ENCODE data around the gene ST3GAL2.

Gene ST3GAL2

GRCh38 chr16:70438969-70439862 is at the start of gene ST3GAL2:
Gene ST3GAL2, minus strand, starts transcription at chr16:70439100. Its CDS starts 40,570 bp downstream, at chr16:70398530.
- Histone ChIP-seq H3K4me1 (ENCODE audit: control insufficient read depth in 1 of 2, insufficient read depth in 2 of 2, low read length in 2 of 2) (peaks cover 27 to 43% of the 10 kb centered on the region in 2 donors), H3K9ac (ENCODE audit: low read depth in 1 of 2, low read length in 2 of 2) (peak within 1 kb of the TSS; percentile 64 to 65), H3K36me3 (ENCODE audit: control insufficient read depth in 1 of 2, insufficient read depth in 2 of 2, low read length in 2 of 2) (no peaks in the 10 kb centered on the region), H3K27ac (ENCODE audit: low read depth, low read length) (peak within 1 kb of the TSS; percentile 25), H3K4me3 (ENCODE audit: low read depth in 1 of 2, low read length in 2 of 2) (peak within 1 kb of the TSS; percentile 70 to 82), H3K27me3 (ENCODE audit: control insufficient read depth in 1 of 2, insufficient read depth in 2 of 2, low read length in 2 of 2) (no peaks in the 10 kb centered on the region), H3K9me3 (ENCODE audit: control insufficient read depth in 1 of 2, low read length in 2 of 2) (no peaks in the 10 kb centered on the region)

- no peaks in the 10 kb centered on the region for H3K9me3 ChIP-seq (ENCODE audit: control insufficient read depth in 1 of 2, low read length in 2 of 2)
- H3K27ac ChIP-seq (ENCODE audit: low read depth, low read length) = no peak overlapping the region
- no peak overlapping the region for H3K9ac ChIP-seq (ENCODE audit: low read depth in 1 of 2, low read length in 2 of 2)
- no peaks in the 10 kb centered on the region for H3K27me3 ChIP-seq (ENCODE audit: control insufficient read depth in 1 of 2, insufficient read depth in 2 of 2, low read length in 2 of 2)
- H3K4me1 ChIP-seq (ENCODE audit: control insufficient read depth in 1 of 2, insufficient read depth in 2 of 2, low read length in 2 of 2) = peaks cover 0 to 4% of the 10 kb centered on the region in 2 donors
- H3K4me3 ChIP-seq (ENCODE audit: low read depth in 1 of 2, low read length in 2 of 2) = no peak overlapping the region
- peaks cover 31 to 55% of the 10 kb centered on the region in 2 donors for H3K36me3 ChIP-seq (ENCODE audit: control insufficient read depth in 1 of 2, insufficient read depth in 2 of 2, low read length in 2 of 2)
Observed at GRCh38 chr16:70484867-70485266, 46.0 kb upstream of the ST3GAL2 start.

- Histone ChIP-seq H3K9ac (ENCODE audit: low read depth in 1 of 2, low read length in 2 of 2) (no peak overlapping the region), H3K27me3 (ENCODE audit: control insufficient read depth in 1 of 2, insufficient read depth in 2 of 2, low read length in 2 of 2) (no peaks in the 10 kb centered on the region), H3K27ac (ENCODE audit: low read depth, low read length) (no peak overlapping the region), H3K36me3 (ENCODE audit: control insufficient read depth in 1 of 2, insufficient read depth in 2 of 2, low read length in 2 of 2) (peaks cover 25 to 66% of the 10 kb centered on the region in 2 donors), H3K9me3 (ENCODE audit: control insufficient read depth in 1 of 2, low read length in 2 of 2) (no peaks in the 10 kb centered on the region), H3K4me1 (ENCODE audit: control insufficient read depth in 1 of 2, insufficient read depth in 2 of 2, low read length in 2 of 2) (peaks cover 0 to 4% of the 10 kb centered on the region in 2 donors), H3K4me3 (ENCODE audit: low read depth in 1 of 2, low read length in 2 of 2) (no peak overlapping the region)
Observed at GRCh38 chr16:70483426-70483825, 44.5 kb upstream of the ST3GAL2 start.

GRCh38 chr16:70482624-70483023 is 43.7 kb upstream of the ST3GAL2 start:
- Histone ChIP-seq H3K4me3 (ENCODE audit: low read depth in 1 of 2, low read length in 2 of 2) (no peak overlapping the region), H3K9me3 (ENCODE audit: control insufficient read depth in 1 of 2, low read length in 2 of 2) (no peaks in the 10 kb centered on the region), H3K27me3 (ENCODE audit: control insufficient read depth in 1 of 2, insufficient read depth in 2 of 2, low read length in 2 of 2) (no peaks in the 10 kb centered on the region), H3K27ac (ENCODE audit: low read depth, low read length) (no peak overlapping the region), H3K9ac (ENCODE audit: low read depth in 1 of 2, low read length in 2 of 2) (no peak overlapping the region), H3K4me1 (ENCODE audit: control insufficient read depth in 1 of 2, insufficient read depth in 2 of 2, low read length in 2 of 2) (peaks cover 0 to 4% of the 10 kb centered on the region in 2 donors), H3K36me3 (ENCODE audit: control insufficient read depth in 1 of 2, insufficient read depth in 2 of 2, low read length in 2 of 2) (peaks cover 25 to 72% of the 10 kb centered on the region in 2 donors)

- no peak overlapping the region for H3K9ac ChIP-seq (ENCODE audit: low read depth in 1 of 2, low read length in 2 of 2)
- peaks cover 25 to 72% of the 10 kb centered on the region in 2 donors for H3K36me3 ChIP-seq (ENCODE audit: control insufficient read depth in 1 of 2, insufficient read depth in 2 of 2, low read length in 2 of 2)
- no peak overlapping the region for H3K4me3 ChIP-seq (ENCODE audit: low read depth in 1 of 2, low read length in 2 of 2)
- H3K4me1 ChIP-seq (ENCODE audit: control insufficient read depth in 1 of 2, insufficient read depth in 2 of 2, low read length in 2 of 2) = peaks cover 0 to 4% of the 10 kb centered on the region in 2 donors
- H3K27me3 ChIP-seq (ENCODE audit: control insufficient read depth in 1 of 2, insufficient read depth in 2 of 2, low read length in 2 of 2) = no peaks in the 10 kb centered on the region
- H3K9me3 ChIP-seq (ENCODE audit: control insufficient read depth in 1 of 2, low read length in 2 of 2) = no peaks in the 10 kb centered on the region
- H3K27ac ChIP-seq (ENCODE audit: low read depth, low read length) = no peak overlapping the region
Observed at GRCh38 chr16:70481929-70482536, 43.1 kb upstream of the ST3GAL2 start.

GRCh38 chr16:70480127-70481105 is 41.5 kb upstream of the ST3GAL2 start:
- Histone ChIP-seq H3K4me3 (ENCODE audit: low read depth in 1 of 2, low read length in 2 of 2) (no peak overlapping the region), H3K36me3 (ENCODE audit: control insufficient read depth in 1 of 2, insufficient read depth in 2 of 2, low read length in 2 of 2) (peaks cover 21 to 69% of the 10 kb centered on the region in 2 donors), H3K27ac (ENCODE audit: low read depth, low read length) (no peak overlapping the region), H3K4me1 (ENCODE audit: control insufficient read depth in 1 of 2, insufficient read depth in 2 of 2, low read length in 2 of 2) (peaks cover 8 to 10% of the 10 kb centered on the region in 2 donors), H3K9ac (ENCODE audit: low read depth in 1 of 2, low read length in 2 of 2) (no peak overlapping the region), H3K9me3 (ENCODE audit: control insufficient read depth in 1 of 2, low read length in 2 of 2) (no peaks in the 10 kb centered on the region), H3K27me3 (ENCODE audit: control insufficient read depth in 1 of 2, insufficient read depth in 2 of 2, low read length in 2 of 2) (no peaks in the 10 kb centered on the region)

- H3K36me3 ChIP-seq (ENCODE audit: control insufficient read depth in 1 of 2, insufficient read depth in 2 of 2, low read length in 2 of 2) = peaks cover 19 to 74% of the 10 kb centered on the region in 2 donors
- no peaks in the 10 kb centered on the region for H3K9me3 ChIP-seq (ENCODE audit: control insufficient read depth in 1 of 2, low read length in 2 of 2)
- no peak overlapping the region for H3K4me3 ChIP-seq (ENCODE audit: low read depth in 1 of 2, low read length in 2 of 2)
- H3K9ac ChIP-seq (ENCODE audit: low read depth in 1 of 2, low read length in 2 of 2) = no peak overlapping the region
- no peak overlapping the region for H3K27ac ChIP-seq (ENCODE audit: low read depth, low read length)
- no peaks in the 10 kb centered on the region for H3K27me3 ChIP-seq (ENCODE audit: control insufficient read depth in 1 of 2, insufficient read depth in 2 of 2, low read length in 2 of 2)
- peaks cover 8 to 10% of the 10 kb centered on the region in 2 donors for H3K4me1 ChIP-seq (ENCODE audit: control insufficient read depth in 1 of 2, insufficient read depth in 2 of 2, low read length in 2 of 2)
Observed at GRCh38 chr16:70478912-70479341, 40.0 kb upstream of the ST3GAL2 start.

GRCh38 chr16:70478169-70478568 is 39.3 kb upstream of the ST3GAL2 start:
- Histone ChIP-seq H3K9ac (ENCODE audit: low read depth in 1 of 2, low read length in 2 of 2) (no peak overlapping the region), H3K4me1 (ENCODE audit: control insufficient read depth in 1 of 2, insufficient read depth in 2 of 2, low read length in 2 of 2) (peaks cover 8 to 10% of the 10 kb centered on the region in 2 donors), H3K36me3 (ENCODE audit: control insufficient read depth in 1 of 2, insufficient read depth in 2 of 2, low read length in 2 of 2) (peaks cover 20 to 74% of the 10 kb centered on the region in 2 donors), H3K27ac (ENCODE audit: low read depth, low read length) (no peak overlapping the region), H3K9me3 (ENCODE audit: control insufficient read depth in 1 of 2, low read length in 2 of 2) (no peaks in the 10 kb centered on the region), H3K27me3 (ENCODE audit: control insufficient read depth in 1 of 2, insufficient read depth in 2 of 2, low read length in 2 of 2) (no peaks in the 10 kb centered on the region), H3K4me3 (ENCODE audit: low read depth in 1 of 2, low read length in 2 of 2) (no peak overlapping the region)

GRCh38 chr16:70476272-70477020 is 37.5 kb upstream of the ST3GAL2 start:
- Histone ChIP-seq H3K4me3 (ENCODE audit: low read depth in 1 of 2, low read length in 2 of 2) (no peak overlapping the region), H3K9me3 (ENCODE audit: control insufficient read depth in 1 of 2, low read length in 2 of 2) (no peaks in the 10 kb centered on the region), H3K36me3 (ENCODE audit: control insufficient read depth in 1 of 2, insufficient read depth in 2 of 2, low read length in 2 of 2) (peaks cover 20 to 67% of the 10 kb centered on the region in 2 donors), H3K4me1 (ENCODE audit: control insufficient read depth in 1 of 2, insufficient read depth in 2 of 2, low read length in 2 of 2) (peaks cover 8 to 10% of the 10 kb centered on the region in 2 donors), H3K9ac (ENCODE audit: low read depth in 1 of 2, low read length in 2 of 2) (no peak overlapping the region), H3K27me3 (ENCODE audit: control insufficient read depth in 1 of 2, insufficient read depth in 2 of 2, low read length in 2 of 2) (no peaks in the 10 kb centered on the region), H3K27ac (ENCODE audit: low read depth, low read length) (peak overlapping the region; percentile 36)

All from duodenal mucosa (tissue), 2 donors.